Panc1 (cell line): ENCODE results near the gene MTFMT. TPM values are rescaled to one million over a fixed set of nuclear protein-coding genes. Genes with fewer than 3 reads are reported as not detected.
"Not testable (repeated sequence)": the region's sequence is repeated elsewhere in the genome, so short reads cannot be mapped to it uniquely, and the experiment has no call there.

ENCODE experiments used
- ATAC-seq: fragments of 200-7000 bp; cut with Tn5 transposase; 2 replicates; pipeline ENCODE4 v1.9.1; 2020; ENCODE audit warnings: mild to moderate bottlenecking, moderate library complexity
- BruUV-seq: library from RNA; stranded (reverse); fragments of 400-500 nt; replicated peaks from 2 replicates; lab custom pipeline; 2021; lab: Mats Ljungman, UMichigan
- CTCF ChIA-PET: fragments of 300-600 bp; sonication (Branson Sonifier 250); formaldehyde crosslinking; loops from one replicate; lab custom pipeline; 2022; ENCODE audit warnings: antibody characterized with exemption; lab: Charles Lee
- POLR2A ChIA-PET: fragments of 300-600 bp; sonication (Branson Sonifier 250); formaldehyde crosslinking; loops from one replicate; lab custom pipeline; 2022; ENCODE audit warnings: antibody characterized with exemption; lab: Charles Lee
- DNase-seq: peaks from one replicate; pipeline ENCODE4 v3.0.0-alpha.2; 2010; ENCODE audit warnings: low read depth, low spot score
- H3K27ac ChIP-seq: 2 replicates; pipeline ENCODE4 v1.5.1; 2011; ENCODE audit warnings: mild to moderate bottlenecking, low read length, inconsistent platforms
- H3K27me3 ChIP-seq: fragments of 200-500 bp; sonication (Bioruptor generic); 2 replicates; pipeline ENCODE4 v1.6.0; 2014; ENCODE audit warnings: low read length, inconsistent platforms; ENCODE audit not compliant: control insufficient read depth, insufficient read depth
- H3K36me3 ChIP-seq: fragments of 200-500 bp; sonication (Bioruptor generic); 2 replicates; pipeline ENCODE4 v1.5.1; 2014; ENCODE audit warnings: inconsistent platforms, mild to moderate bottlenecking, low read length, moderate library complexity; ENCODE audit not compliant: control insufficient read depth, insufficient read depth
- H3K4me1 ChIP-seq: 2 replicates; pipeline ENCODE4 v1.5.1; 2011; ENCODE audit warnings: inconsistent platforms, mild to moderate bottlenecking, low read length, moderate library complexity; ENCODE audit not compliant: control insufficient read depth, insufficient read depth
- H3K4me3 ChIP-seq, 2 experiments: 2 replicates each; pipeline ENCODE4 v1.5.1; 2011 to 2012; ENCODE audit warnings: low read depth in 2 of 2, low read length in 2 of 2, mild to moderate bottlenecking in 2 of 2, inconsistent platforms in 1 of 2, moderate library complexity in 1 of 2
- H3K9me3 ChIP-seq: fragments of 200-500 bp; sonication (Bioruptor generic); 2 replicates; pipeline ENCODE4 v1.5.1; 2014; ENCODE audit warnings: low read depth, mild to moderate bottlenecking, inconsistent platforms, low read length, moderate library complexity; ENCODE audit not compliant: control insufficient read depth, insufficient read depth
- POLR2AphosphoS5 ChIP-seq: IDR thresholded peaks from 2 replicates; pipeline ENCODE4 v1.6.1; 2012; ENCODE audit warnings: mild to moderate bottlenecking, low read depth, low read length, moderate library complexity
- REST ChIP-seq, 2 experiments: IDR thresholded peaks; 2 replicates each; pipeline ENCODE4 v1.6.1; 2011 to 2012; ENCODE audit warnings: low read depth in 2 of 2, control low read depth in 1 of 2, low read length in 1 of 2, mild to moderate bottlenecking in 1 of 2, moderate library complexity in 1 of 2; ENCODE audit not compliant: insufficient read depth in 1 of 2
- SIN3A ChIP-seq: IDR thresholded peaks from 2 replicates; pipeline ENCODE4 v1.6.1; 2012; ENCODE audit warnings: low read depth, mild to moderate bottlenecking, low read length, moderate library complexity, borderline replicate concordance; ENCODE audit not compliant: insufficient read depth
- TCF7L2 ChIP-seq: IDR thresholded peaks from 2 replicates; pipeline ENCODE4 v1.6.1; 2011; ENCODE audit warnings: mild to moderate bottlenecking, low read depth, low read length, inconsistent platforms
- in situ Hi-C: cut with HindIII; loops from 2 replicates; pipeline ENCODE4 v1.10.0; 2016; ENCODE audit warnings: low sequenced_read_pairs, low pct_unique_long_range_greater_than_20kb
- intact Hi-C: fragments of 100-400 bp; cut with micrococcal nuclease; formaldehyde crosslinking; loops from one replicate; pipeline ENCODE4 v1.10.0; 2022; ENCODE audit not compliant: unreplicated experiment
- total RNA-seq: library from RNA; stranded (reverse); gene quantifications from one replicate; pipeline ENCODE4 v1.2.1, GENCODE V29; 2021; ENCODE audit not compliant: unreplicated experiment
- TF ChIP-seq, protein P1 (sequence below): fragments of 450-650 bp; IDR thresholded peaks from 2 replicates; pipeline ENCODE4 v1.5.1; 2017; ENCODE audit warnings: mild to moderate bottlenecking

MTFMT gene
- total RNA-seq, 1 experiment from 2014 or later = 19.4 TPM

DNA sequence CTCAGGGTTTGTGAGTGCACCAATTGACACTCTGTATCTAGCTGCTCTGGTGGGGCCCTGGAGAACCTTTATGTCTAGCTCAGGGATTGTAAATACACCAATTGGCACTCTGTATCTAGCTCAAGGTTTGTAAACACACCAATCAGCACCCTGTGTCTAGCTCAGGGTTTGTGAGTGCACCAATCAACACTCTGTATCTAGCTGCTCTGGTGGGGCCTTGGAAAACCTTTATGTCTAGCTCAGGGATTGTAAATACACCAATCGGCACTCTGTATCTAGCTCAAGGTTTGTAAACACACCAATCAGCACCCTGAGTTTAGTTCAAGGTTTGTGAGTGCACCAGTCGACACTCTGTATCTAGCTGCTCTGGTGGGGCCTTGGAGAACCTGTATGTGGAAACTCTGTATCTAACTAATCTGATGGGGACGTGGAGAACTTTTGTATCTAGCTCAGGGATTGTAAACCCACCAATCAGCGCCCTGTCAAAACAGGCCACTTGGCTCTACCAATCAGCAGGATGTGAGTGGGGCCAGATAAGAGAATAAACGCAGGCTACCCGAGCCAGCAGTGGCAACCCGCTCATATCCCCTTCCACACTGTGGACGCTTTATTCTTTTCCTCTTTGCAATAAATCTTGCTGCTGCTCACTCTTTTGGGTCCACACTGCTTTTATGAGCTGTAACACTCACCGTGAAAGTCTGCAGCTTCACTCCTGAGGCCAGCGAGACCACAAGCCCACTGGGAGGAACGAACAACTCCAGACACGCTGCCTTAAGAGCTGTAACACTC lies 46.4 kb upstream of the MTFMT start:
- H3K27me3 ChIP-seq, CTCF ChIA-PET, DNase-seq, H3K9me3 ChIP-seq, BruUV-seq, in situ Hi-C loops, H3K36me3 ChIP-seq, H3K4me3 ChIP-seq, H3K4me1 ChIP-seq, H3K27ac ChIP-seq, ATAC-seq: not testable (repeated sequence)
- intact Hi-C loops = loop anchor here (1.0 kb wide), 1 partner anchor 8 kb away; no protein-coding TSS in a partner anchor
- POLR2A ChIA-PET = interaction anchor here (0.6 kb wide), 1 partner anchor 20 kb away, joined by 4 read pairs; no protein-coding TSS in a partner anchor

DNA sequence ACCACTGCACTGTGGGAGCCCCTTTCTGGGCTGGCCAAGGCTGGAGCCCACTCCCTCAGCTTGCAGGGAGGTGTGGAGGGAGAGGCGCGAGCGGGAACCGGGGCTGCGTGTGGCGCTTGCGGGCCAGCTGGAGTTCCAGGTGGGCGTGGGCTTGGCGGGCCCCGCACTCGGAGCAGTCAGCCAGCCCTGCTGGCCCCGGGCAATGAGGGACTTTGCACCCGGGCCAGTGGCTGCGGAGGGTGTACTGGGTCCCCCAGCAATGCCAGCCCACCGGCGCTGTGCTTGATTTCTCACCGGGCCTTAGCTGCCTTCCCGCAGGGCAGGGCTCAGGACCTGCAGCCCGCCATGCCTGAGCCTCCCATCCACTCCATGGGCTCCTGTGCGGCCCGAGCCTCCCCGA lies 45.5 kb upstream of the MTFMT start:
- H3K9me3 ChIP-seq, H3K4me3 ChIP-seq, ATAC-seq, intact Hi-C loops, CTCF ChIA-PET, H3K27me3 ChIP-seq, BruUV-seq, DNase-seq, POLR2A ChIA-PET, H3K36me3 ChIP-seq, H3K27ac ChIP-seq, H3K4me1 ChIP-seq, in situ Hi-C loops: not testable (repeated sequence)

- no peak for DNase-seq
- TF ChIP-seq, protein P1, sequence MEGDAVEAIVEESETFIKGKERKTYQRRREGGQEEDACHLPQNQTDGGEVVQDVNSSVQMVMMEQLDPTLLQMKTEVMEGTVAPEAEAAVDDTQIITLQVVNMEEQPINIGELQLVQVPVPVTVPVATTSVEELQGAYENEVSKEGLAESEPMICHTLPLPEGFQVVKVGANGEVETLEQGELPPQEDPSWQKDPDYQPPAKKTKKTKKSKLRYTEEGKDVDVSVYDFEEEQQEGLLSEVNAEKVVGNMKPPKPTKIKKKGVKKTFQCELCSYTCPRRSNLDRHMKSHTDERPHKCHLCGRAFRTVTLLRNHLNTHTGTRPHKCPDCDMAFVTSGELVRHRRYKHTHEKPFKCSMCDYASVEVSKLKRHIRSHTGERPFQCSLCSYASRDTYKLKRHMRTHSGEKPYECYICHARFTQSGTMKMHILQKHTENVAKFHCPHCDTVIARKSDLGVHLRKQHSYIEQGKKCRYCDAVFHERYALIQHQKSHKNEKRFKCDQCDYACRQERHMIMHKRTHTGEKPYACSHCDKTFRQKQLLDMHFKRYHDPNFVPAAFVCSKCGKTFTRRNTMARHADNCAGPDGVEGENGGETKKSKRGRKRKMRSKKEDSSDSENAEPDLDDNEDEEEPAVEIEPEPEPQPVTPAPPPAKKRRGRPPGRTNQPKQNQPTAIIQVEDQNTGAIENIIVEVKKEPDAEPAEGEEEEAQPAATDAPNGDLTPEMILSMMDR = no peak
- no peak for TF ChIP-seq REST (IDR thresholded peaks at IDR 0.05; ENCODE audit: insufficient read depth in 1 of 2, low read depth in 2 of 2, low read length in 1 of 2)
- no peak for TF ChIP-seq POLR2AphosphoS5
- no peak for TF ChIP-seq TCF7L2
- no peak for TF ChIP-seq SIN3A
- Histone ChIP-seq H3K27me3 (no peaks in the 10 kb centered on the region; the same call in 1 of the 2 replicates), H3K4me3 (no peak overlapping the region), H3K9me3 (no peaks in the 10 kb centered on the region), H3K36me3 (no peaks in the 10 kb centered on the region), H3K27ac (no peak overlapping the region), H3K4me1 (no peaks in the 10 kb centered on the region)
- no peak for ATAC-seq
- ChIA-PET CTCF (no interaction called here), POLR2A (no interaction called here)
- intact Hi-C loops (no loop called here), in situ Hi-C loops (no loop called here)
- no TSS peak for BruUV-seq
Observed at GRCh38 chr15:65072617-65073016, 43.2 kb upstream of the MTFMT start.
